WTC11 (cell line): ENCODE data around the gene SH3GLB2. TPM values are rescaled to one million over a fixed set of nuclear protein-coding genes. Genes with fewer than 3 reads are reported as not detected.

Experiments
- total RNA-seq: library from RNA; stranded (reverse); gene quantifications from 3 replicates; pipeline ENCODE4 v1.2.3, GENCODE V29; 2021

The SH3GLB2 gene
- total RNA-seq, 1 experiment from 2014 or later, result 59.7 TPM

Other genes with a start within 250 kb of the SH3GLB2 start
- 20.8 to 23.2 TPM (median 21.6 TPM) in 3 replicates for gene TBC1D13, start 241.1 kb downstream of the SH3GLB2 start, total RNA-seq
- gene ENDOG, start 209.8 kb downstream of the SH3GLB2 start, total RNA-seq, result 25.8 to 28.7 TPM (median 25.8 TPM) in 3 replicates
- 76.8 to 79.3 TPM (median 77.5 TPM) in 3 replicates for gene SPOUT1, start 198.5 kb downstream of the SH3GLB2 start, total RNA-seq
- 31.4 to 34.1 TPM (median 33.0 TPM) in 3 replicates for gene KYAT1, start 146.4 kb downstream of the SH3GLB2 start, total RNA-seq
- 63.8 to 83.5 TPM (median 64.5 TPM) in 3 replicates for gene LRRC8A, start 146.2 kb downstream of the SH3GLB2 start, total RNA-seq
- gene PHYHD1, start 107.3 kb downstream of the SH3GLB2 start, total RNA-seq, result 14.6 to 21.3 TPM (median 20.0 TPM) in 3 replicates
- gene DOLK, start 80.7 kb downstream of the SH3GLB2 start, total RNA-seq, result 14.8 to 15.1 TPM (median 15.1 TPM) in 3 replicates
- gene NUP188, start 80.6 kb downstream of the SH3GLB2 start, total RNA-seq, result 71.3 to 98.9 TPM (median 73.5 TPM) in 3 replicates
- 39.9 to 61.7 TPM (median 48.0 TPM) in 3 replicates for gene MIGA2, start 8.3 kb upstream of the SH3GLB2 start, total RNA-seq
- 30.4 to 35.6 TPM (median 32.7 TPM) in 3 replicates for gene DOLPP1, start 52.8 kb upstream of the SH3GLB2 start, total RNA-seq
- 17.2 to 19.1 TPM (median 17.5 TPM) in 3 replicates for gene CRAT, start 82.5 kb upstream of the SH3GLB2 start, total RNA-seq
- 181 to 186 TPM (median 186 TPM) in 3 replicates for gene PTPA, start 83.1 kb upstream of the SH3GLB2 start, total RNA-seq
- gene IER5L, start 149.9 kb upstream of the SH3GLB2 start, total RNA-seq, result 4.6 to 5.9 TPM (median 5.1 TPM) in 3 replicates